ENCODE results near the gene KAT6B.

KAT6B gene

DNA sequence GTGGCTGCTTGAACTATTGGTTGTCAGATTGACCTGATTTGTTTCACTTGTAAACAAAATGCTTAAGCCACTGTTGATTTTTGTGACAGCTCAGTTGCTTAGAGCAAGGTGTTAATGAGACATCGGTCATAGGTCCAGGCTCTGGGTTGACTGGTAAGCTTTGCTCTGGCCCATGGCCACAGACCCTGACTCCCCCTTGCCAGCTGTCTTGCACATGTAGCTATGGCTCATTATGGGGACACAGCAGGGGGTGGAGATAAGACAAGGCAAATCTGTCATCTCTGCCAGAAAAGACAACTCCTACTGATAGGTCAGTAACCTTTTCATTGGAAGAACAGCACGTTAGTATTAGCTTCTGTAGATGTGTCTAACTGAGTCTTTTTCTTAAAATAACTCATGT lies 95.3 kb downstream of the KAT6B start:
- H3K79me2 ChIP-seq: peaks cover 41% of the 10 kb centered on the region
- TF ChIP-seq, protein P1, sequence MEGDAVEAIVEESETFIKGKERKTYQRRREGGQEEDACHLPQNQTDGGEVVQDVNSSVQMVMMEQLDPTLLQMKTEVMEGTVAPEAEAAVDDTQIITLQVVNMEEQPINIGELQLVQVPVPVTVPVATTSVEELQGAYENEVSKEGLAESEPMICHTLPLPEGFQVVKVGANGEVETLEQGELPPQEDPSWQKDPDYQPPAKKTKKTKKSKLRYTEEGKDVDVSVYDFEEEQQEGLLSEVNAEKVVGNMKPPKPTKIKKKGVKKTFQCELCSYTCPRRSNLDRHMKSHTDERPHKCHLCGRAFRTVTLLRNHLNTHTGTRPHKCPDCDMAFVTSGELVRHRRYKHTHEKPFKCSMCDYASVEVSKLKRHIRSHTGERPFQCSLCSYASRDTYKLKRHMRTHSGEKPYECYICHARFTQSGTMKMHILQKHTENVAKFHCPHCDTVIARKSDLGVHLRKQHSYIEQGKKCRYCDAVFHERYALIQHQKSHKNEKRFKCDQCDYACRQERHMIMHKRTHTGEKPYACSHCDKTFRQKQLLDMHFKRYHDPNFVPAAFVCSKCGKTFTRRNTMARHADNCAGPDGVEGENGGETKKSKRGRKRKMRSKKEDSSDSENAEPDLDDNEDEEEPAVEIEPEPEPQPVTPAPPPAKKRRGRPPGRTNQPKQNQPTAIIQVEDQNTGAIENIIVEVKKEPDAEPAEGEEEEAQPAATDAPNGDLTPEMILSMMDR (IDR thresholded peaks at IDR 0.05): no peak
- H3K36me3 ChIP-seq (ENCODE audit: control insufficient read depth, insufficient read depth, low read length): no peaks in the 10 kb centered on the region
- H3K9ac ChIP-seq: no peak overlapping the region
- no peak overlapping the region for H2AFZ ChIP-seq
- no peak overlapping the region for H3K4me3 ChIP-seq (ENCODE audit: low read depth, low read length)
- no peak overlapping the region for H3K4me2 ChIP-seq (ENCODE audit: low read length)
- no peaks in the 10 kb centered on the region for H3K9me3 ChIP-seq (ENCODE audit: control insufficient read depth, low read length)
- H3K27me3 ChIP-seq (ENCODE audit: control insufficient read depth, insufficient read depth, low read length): no peaks in the 10 kb centered on the region
- H3K4me1 ChIP-seq: peaks cover 14% of the 10 kb centered on the region
- H3K27ac ChIP-seq: no peak overlapping the region

DNA sequence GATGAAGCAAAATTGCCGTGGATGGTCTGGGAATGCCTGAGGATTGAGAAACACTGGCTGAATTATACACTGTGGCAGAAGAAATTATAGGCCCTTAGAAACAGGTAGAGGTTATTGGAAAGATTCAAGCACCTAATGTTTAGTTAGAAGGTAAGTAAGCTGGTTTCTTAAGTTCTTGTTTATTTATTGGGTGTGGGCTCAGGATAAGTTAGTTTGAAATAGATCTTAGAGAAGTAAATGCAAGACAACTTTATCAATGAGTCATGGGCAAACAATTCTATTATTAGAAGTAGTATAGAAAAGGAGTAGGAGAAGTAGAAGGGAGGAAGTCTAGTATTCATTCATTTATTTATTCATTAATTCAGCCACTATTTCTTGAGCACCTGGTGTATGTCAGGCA lies 96.5 kb downstream of the KAT6B start:
- H3K9me3 ChIP-seq (ENCODE audit: control insufficient read depth, low read length): no peaks in the 10 kb centered on the region
- no peak overlapping the region for H3K4me2 ChIP-seq (ENCODE audit: low read length)
- H2AFZ ChIP-seq: no peak overlapping the region
- no peaks in the 10 kb centered on the region for H3K36me3 ChIP-seq (ENCODE audit: control insufficient read depth, insufficient read depth, low read length)
- TF ChIP-seq, protein P1 (IDR thresholded peaks at IDR 0.05): no peak
- no peak overlapping the region for H3K27ac ChIP-seq
- H3K79me2 ChIP-seq: peaks cover 36% of the 10 kb centered on the region
- H3K27me3 ChIP-seq (ENCODE audit: control insufficient read depth, insufficient read depth, low read length): no peaks in the 10 kb centered on the region
- H3K4me1 ChIP-seq: peaks cover 13% of the 10 kb centered on the region
- no peak overlapping the region for H3K9ac ChIP-seq
- H3K4me3 ChIP-seq (ENCODE audit: low read depth, low read length): no peak overlapping the region

DNA sequence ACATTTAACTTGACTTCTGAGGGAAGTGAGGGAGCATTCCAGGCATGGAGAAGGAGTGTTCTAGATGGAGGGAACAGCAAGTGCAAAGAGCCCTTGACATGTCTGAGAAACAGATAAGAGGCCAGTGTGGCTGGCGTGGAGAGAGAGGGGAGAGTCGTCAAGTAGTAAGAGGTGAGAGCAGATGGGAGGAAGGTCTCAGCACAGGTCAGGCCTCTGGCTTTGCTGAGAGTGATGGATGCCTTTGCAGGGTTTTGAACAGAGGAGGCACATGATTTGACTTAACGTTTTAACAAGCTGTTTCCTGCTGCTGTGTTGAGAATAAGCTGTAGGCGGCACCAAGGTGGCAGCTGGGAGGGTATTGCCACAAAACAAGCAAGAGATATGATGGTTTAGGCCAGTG lies 97.2 kb downstream of the KAT6B start:
- Histone ChIP-seq H3K27ac (no peak overlapping the region), H3K4me2 (ENCODE audit: low read length) (no peak overlapping the region), H3K9me3 (ENCODE audit: control insufficient read depth, low read length) (no peaks in the 10 kb centered on the region), H2AFZ (no peak overlapping the region), H3K79me2 (peaks cover 31% of the 10 kb centered on the region), H3K36me3 (ENCODE audit: control insufficient read depth, insufficient read depth, low read length) (no peaks in the 10 kb centered on the region), H3K9ac (no peak overlapping the region), H3K4me3 (ENCODE audit: low read depth, low read length) (no peak overlapping the region), H3K4me1 (peaks cover 13% of the 10 kb centered on the region), H3K27me3 (ENCODE audit: control insufficient read depth, insufficient read depth, low read length) (no peaks in the 10 kb centered on the region)
- TF ChIP-seq, protein P1 (IDR thresholded peaks at IDR 0.05): no peak

DNA sequence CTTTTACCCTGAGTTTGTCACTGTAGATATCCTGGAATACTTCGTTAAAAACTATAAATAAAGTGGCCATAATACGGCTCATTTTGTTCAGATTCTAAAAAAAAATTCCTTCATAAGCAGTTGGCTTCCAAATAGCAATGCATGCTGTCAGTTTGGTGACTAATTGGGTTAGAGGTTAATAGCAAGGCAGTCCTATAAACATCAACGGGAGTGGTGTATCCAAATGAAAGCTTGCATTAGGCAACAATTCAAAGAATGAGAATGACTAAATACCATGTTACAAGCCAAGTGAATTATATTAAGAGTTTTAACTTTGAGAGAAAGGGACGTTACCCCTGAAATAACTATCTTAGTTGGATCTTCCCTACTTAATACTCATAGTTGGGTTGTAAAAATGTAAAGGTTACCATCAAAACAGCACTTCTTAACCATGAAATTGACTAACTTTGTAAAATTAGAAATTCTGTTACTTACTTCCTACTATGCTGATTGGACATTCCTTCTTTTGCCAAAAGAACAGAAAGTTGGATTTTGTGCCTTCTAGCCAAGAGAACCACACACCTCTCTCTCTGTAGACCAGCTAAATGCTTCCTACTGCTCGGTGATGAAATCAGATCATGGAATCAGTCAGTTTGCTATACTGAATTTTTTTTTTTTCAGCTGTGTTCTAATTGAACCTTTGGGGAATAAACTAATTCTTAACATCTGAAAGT lies 98.0 kb downstream of the KAT6B start:
- Histone ChIP-seq H3K79me2 (peaks cover 25% of the 10 kb centered on the region), H3K4me1 (peaks cover 13% of the 10 kb centered on the region), H3K36me3 (ENCODE audit: control insufficient read depth, insufficient read depth, low read length) (no peaks in the 10 kb centered on the region), H2AFZ (no peak overlapping the region), H3K4me3 (ENCODE audit: low read depth, low read length) (no peak overlapping the region), H3K27me3 (ENCODE audit: control insufficient read depth, insufficient read depth, low read length) (no peaks in the 10 kb centered on the region), H3K4me2 (ENCODE audit: low read length) (peak overlapping the region; percentile 10), H3K27ac (no peak overlapping the region), H3K9ac (no peak overlapping the region), H3K9me3 (ENCODE audit: control insufficient read depth, low read length) (no peaks in the 10 kb centered on the region)
- TF ChIP-seq, protein P1 (IDR thresholded peaks at IDR 0.05): no peak

DNA sequence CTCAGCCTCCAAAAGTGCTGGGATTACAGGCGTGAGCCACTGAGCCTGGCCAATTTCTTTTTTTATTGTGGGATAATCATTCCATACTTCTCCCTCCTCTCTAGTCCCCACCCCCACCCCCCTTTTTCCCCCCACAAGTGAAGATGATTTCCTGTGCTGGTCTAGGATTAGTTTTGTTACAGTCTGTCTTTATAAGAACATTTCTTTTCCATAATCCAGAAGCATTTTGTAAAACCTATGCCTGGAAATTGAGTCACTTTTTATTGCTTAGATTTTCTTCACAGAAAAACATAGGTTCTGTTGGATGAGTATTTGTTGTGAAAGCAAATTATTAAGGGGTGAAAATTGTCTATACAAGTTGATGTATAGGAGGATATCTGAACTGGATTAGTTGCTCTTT lies 98.9 kb downstream of the KAT6B start:
- Histone ChIP-seq H3K4me2 (ENCODE audit: low read length) (no peak overlapping the region), H3K4me1 (peaks cover 13% of the 10 kb centered on the region), H3K27me3 (ENCODE audit: control insufficient read depth, insufficient read depth, low read length) (no peaks in the 10 kb centered on the region), H3K9me3 (ENCODE audit: control insufficient read depth, low read length) (no peaks in the 10 kb centered on the region), H2AFZ (no peak overlapping the region), H3K4me3 (ENCODE audit: low read depth, low read length) (no peak overlapping the region), H3K79me2 (peaks cover 23% of the 10 kb centered on the region), H3K9ac (no peak overlapping the region), H3K27ac (no peak overlapping the region), H3K36me3 (ENCODE audit: control insufficient read depth, insufficient read depth, low read length) (no peaks in the 10 kb centered on the region)
- TF ChIP-seq, protein P1 (IDR thresholded peaks at IDR 0.05): no peak

Measured in parathyroid adenoma (tissue), 2 donors.